ENCODE results near the gene GREM1.

GREM1 gene

DNA sequence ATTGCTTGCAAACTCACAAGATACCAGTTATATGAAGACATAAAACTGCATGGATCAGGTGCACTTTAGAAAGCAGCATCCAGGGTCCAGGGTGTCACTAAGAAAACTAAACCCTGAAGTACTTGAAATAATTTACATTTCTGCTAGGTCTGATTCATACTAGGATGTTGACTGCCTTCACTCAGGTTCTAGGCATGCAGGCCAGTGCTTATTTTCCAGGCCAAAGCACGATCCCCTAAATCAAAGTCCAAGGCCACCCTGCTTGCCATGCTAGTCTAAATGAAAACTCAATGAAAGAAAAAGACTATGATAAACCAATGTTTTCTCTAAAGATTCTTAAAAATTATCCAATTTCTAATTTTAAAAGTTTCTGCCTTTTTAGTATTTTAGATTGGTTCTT, 49.4 kb downstream of the GREM1 start:
- Mint-ChIP-seq H3K27ac (no peak overlapping the region), H3K4me3 (no peak overlapping the region), H3K4me1 (no peaks in the 10 kb centered on the region), H3K9me3 (no peaks in the 10 kb centered on the region), H3K27me3 (ENCODE audit: low read depth) (no peaks in the 10 kb centered on the region), H3K36me3 (ENCODE audit: low read depth) (no peaks in the 10 kb centered on the region)
- TF ChIP-seq CTCF (IDR thresholded peaks at IDR 0.05; ENCODE audit: unreplicated experiment in 3 of 3), result no peak

- Mint-ChIP-seq H3K36me3 (ENCODE audit: low read depth) (peaks cover 20% of the 10 kb centered on the region), H3K4me3 (no peak overlapping the region), H3K9me3 (no peaks in the 10 kb centered on the region), H3K27ac (no peak overlapping the region), H3K4me1 (no peaks in the 10 kb centered on the region), H3K27me3 (ENCODE audit: low read depth) (no peaks in the 10 kb centered on the region)
- TF ChIP-seq CTCF (IDR thresholded peaks at IDR 0.05; ENCODE audit: unreplicated experiment in 3 of 3), result no peak
These were observed 56.2 kb downstream of the GREM1 start for GRCh38 chr15:32774022-32774421.

DNA sequence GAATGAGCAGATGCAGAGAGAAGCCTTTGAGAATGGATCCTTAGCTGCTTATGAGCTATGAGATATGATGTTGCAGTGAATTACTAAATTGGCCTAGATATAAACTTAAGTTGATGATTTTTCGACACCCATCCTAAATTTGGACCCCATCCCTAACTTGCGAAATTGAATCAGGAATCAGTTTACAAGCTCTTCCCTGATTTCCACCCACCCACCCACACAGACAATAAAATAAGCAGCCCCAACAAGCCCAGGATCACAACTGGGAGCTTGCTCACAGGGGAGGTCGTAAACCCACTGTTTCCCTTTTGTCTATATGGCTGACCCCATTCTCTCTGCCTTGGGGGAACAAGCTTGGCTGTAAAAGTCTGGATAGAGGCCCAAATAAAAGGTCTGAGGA, 57.3 kb downstream of the GREM1 start:
- Mint-ChIP-seq H3K27ac (no peak overlapping the region), H3K9me3 (peaks cover 5% of the 10 kb centered on the region)
- no peak for TF ChIP-seq CTCF (IDR thresholded peaks at IDR 0.05; ENCODE audit: unreplicated experiment in 3 of 3)

DNA sequence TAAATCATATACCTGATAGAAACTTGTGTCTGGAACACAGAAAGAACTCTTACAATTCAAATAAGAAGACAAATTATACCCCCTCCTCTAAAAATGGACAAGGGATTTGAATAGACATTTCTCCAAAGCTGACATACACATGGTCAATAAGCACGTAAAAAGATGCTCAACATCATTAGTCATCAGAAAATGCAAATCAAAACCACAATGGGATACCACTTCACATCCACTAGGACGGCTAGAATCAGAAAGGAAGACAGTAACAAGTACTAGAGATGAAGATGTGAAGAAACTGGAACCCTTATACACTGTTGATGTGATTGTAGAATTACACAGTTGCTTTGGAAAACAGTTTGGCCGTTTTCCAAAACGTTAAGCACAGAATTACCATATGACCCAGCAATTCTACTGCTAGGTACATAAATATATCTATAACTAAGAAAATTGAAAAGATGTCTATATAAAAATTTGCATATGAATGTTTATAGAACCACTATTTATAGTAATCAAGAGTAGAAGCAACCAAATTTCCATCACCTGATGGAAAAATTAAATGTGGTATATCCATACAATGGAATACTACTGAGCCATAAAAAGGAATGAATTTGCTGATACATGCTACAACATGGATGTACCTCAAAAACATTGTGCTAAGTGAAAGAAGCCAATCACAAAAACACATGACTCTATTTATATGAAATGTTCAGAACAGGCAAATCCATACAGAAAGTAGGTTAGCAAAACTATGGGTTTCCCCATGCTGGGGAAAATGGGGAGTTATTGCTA, 60.8 kb downstream of the GREM1 start:
- Mint-ChIP-seq H3K27ac (no peak overlapping the region), H3K27me3 (ENCODE audit: low read depth) (no peaks in the 10 kb centered on the region), H3K4me3 (no peak overlapping the region), H3K9me3 (peaks cover 5% of the 10 kb centered on the region), H3K36me3 (ENCODE audit: low read depth) (peaks cover 18% of the 10 kb centered on the region), H3K4me1 (no peaks in the 10 kb centered on the region)
- TF ChIP-seq CTCF (IDR thresholded peaks at IDR 0.05; ENCODE audit: unreplicated experiment in 3 of 3), result no peak

More for the DNA sequence above, 57.3 kb downstream of the GREM1 start:
- no peaks in the 10 kb centered on the region for H3K4me1 Mint-ChIP-seq
- no peak overlapping the region for H3K4me3 Mint-ChIP-seq
- peaks cover 23% of the 10 kb centered on the region for H3K36me3 Mint-ChIP-seq (ENCODE audit: low read depth)
- no peaks in the 10 kb centered on the region for H3K27me3 Mint-ChIP-seq (ENCODE audit: low read depth)

DNA sequence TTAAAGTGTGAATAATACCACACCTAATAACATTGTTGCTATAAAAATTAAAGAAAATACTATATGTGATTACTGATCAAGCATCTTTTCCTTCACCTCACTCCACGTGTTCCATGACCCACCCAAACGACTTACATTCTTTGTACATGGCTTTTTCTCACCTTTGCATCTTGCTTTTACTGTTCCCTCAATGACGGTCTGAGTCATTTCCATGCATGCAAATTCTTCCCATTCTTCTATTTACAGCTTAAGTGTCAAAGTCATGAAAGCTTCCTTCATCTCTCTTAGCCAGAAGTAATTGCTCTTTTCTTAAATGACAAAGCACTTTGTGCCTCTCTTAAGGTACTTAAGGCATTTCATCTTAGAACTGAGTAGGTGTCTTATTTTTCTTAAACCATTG, 64.0 kb downstream of the GREM1 start:
- H3K27ac Mint-ChIP-seq, result no peak overlapping the region
- H3K4me1 Mint-ChIP-seq, result no peaks in the 10 kb centered on the region
- peaks cover 5% of the 10 kb centered on the region for H3K9me3 Mint-ChIP-seq
- no peaks in the 10 kb centered on the region for H3K27me3 Mint-ChIP-seq (ENCODE audit: low read depth)
- no peak for TF ChIP-seq CTCF (IDR thresholded peaks at IDR 0.05; ENCODE audit: unreplicated experiment in 3 of 3)
- no peak overlapping the region for H3K4me3 Mint-ChIP-seq
- peaks cover 4% of the 10 kb centered on the region for H3K36me3 Mint-ChIP-seq (ENCODE audit: low read depth)

- Mint-ChIP-seq H3K36me3 (ENCODE audit: low read depth) (no peaks in the 10 kb centered on the region), H3K4me3 (no peak overlapping the region)
These were observed 66.8 kb downstream of the GREM1 start for GRCh38 chr15:32784581-32784980.

More at GRCh38 chr15:32784581-32784980, 66.8 kb downstream of the GREM1 start:
- Mint-ChIP-seq H3K9me3 (no peaks in the 10 kb centered on the region), H3K27ac (no peak overlapping the region), H3K27me3 (ENCODE audit: low read depth) (no peaks in the 10 kb centered on the region), H3K4me1 (no peaks in the 10 kb centered on the region)
- no peak for TF ChIP-seq CTCF (IDR thresholded peaks at IDR 0.05; ENCODE audit: unreplicated experiment in 3 of 3)

Data from nephron (organoid).